GDM1 (cell line): Measurements from ENCODE around the gene PLEKHA7.

Experiments used
- DNase-seq: peaks from one replicate; lab custom pipeline; 2025; lab: John Stamatoyannopoulos, UW

The PLEKHA7 gene

GRCh38 chr11:16841481-16841880 lies 172.7 kb downstream of the PLEKHA7 start:
- DNase-seq, result no peak

- DNase-seq, result no peak
These were observed 173.3 kb downstream of the PLEKHA7 start for GRCh38 chr11:16840951-16841350.

GRCh38 chr11:16839821-16840220 lies 174.4 kb downstream of the PLEKHA7 start:
- DNase-seq, result no peak

GRCh38 chr11:16834384-16834783 lies 179.8 kb downstream of the PLEKHA7 start:
- no peak for DNase-seq

- no peak for DNase-seq
These were observed 181.2 kb downstream of the PLEKHA7 start for GRCh38 chr11:16833026-16833425.

- no peak for DNase-seq
These were observed 182.0 kb downstream of the PLEKHA7 start for GRCh38 chr11:16832193-16832539.

GRCh38 chr11:16831316-16832192 lies 182.7 kb downstream of the PLEKHA7 start:
- no peak for DNase-seq

- no peak for DNase-seq
These were observed 187.1 kb downstream of the PLEKHA7 start for GRCh38 chr11:16827139-16827538.

GRCh38 chr11:16825968-16826367 lies 188.2 kb downstream of the PLEKHA7 start:
- no peak for DNase-seq

- DNase-seq, result no peak
These were observed 189.1 kb downstream of the PLEKHA7 start for GRCh38 chr11:16825101-16825500.

- DNase-seq, result peak; percentile 77
These were observed 193.7 kb downstream of the PLEKHA7 start for GRCh38 chr11:16820324-16821092.

GRCh38 chr11:16818284-16818683 lies 195.9 kb downstream of the PLEKHA7 start:
- no peak for DNase-seq

- peak; percentile 42 for DNase-seq
These were observed 196.9 kb downstream of the PLEKHA7 start for GRCh38 chr11:16817351-16817750.

- no peak for DNase-seq
These were observed 197.6 kb downstream of the PLEKHA7 start for GRCh38 chr11:16816358-16817270.

GRCh38 chr11:16815047-16815767 lies 199.0 kb downstream of the PLEKHA7 start:
- DNase-seq, result peak; percentile 30

- DNase-seq, result peak; percentile 17
These were observed 199.7 kb downstream of the PLEKHA7 start for GRCh38 chr11:16814410-16815046.

GRCh38 chr11:16813126-16813525 lies 201.1 kb downstream of the PLEKHA7 start:
- DNase-seq, result no peak

GRCh38 chr11:16812274-16812673 lies 201.9 kb downstream of the PLEKHA7 start:
- no peak for DNase-seq

GRCh38 chr11:16811136-16812020 lies 202.8 kb downstream of the PLEKHA7 start:
- no peak for DNase-seq
